T follicular helper cell (primary cell): Measurements from ENCODE around the gene PLCB1.

Experiments
- DNase-seq: peaks from one replicate; pipeline ENCODE4 v3.0.0-alpha.2; 2020; ENCODE audit warnings: low read depth

Gene PLCB1

GRCh38 chr20:8891039-8891438, 759.0 kb downstream of the PLCB1 start:
- no peak for DNase-seq

GRCh38 chr20:8895472-8895871, 763.4 kb downstream of the PLCB1 start:
- no peak for DNase-seq

GRCh38 chr20:8898823-8899222, 766.8 kb downstream of the PLCB1 start:
- DNase-seq = no peak

- DNase-seq = no peak
Observed at GRCh38 chr20:8901237-8902025, 769.4 kb downstream of the PLCB1 start.

- no peak for DNase-seq
Observed at GRCh38 chr20:8903655-8904605, 771.9 kb downstream of the PLCB1 start.

GRCh38 chr20:8909596-8909995, 777.5 kb downstream of the PLCB1 start:
- DNase-seq = no peak

GRCh38 chr20:8912096-8912495, 780.0 kb downstream of the PLCB1 start:
- DNase-seq = no peak

- no peak for DNase-seq
Observed at GRCh38 chr20:8912731-8913130, 780.7 kb downstream of the PLCB1 start.

GRCh38 chr20:8913456-8913855, 781.4 kb downstream of the PLCB1 start:
- no peak for DNase-seq

- DNase-seq = no peak
Observed at GRCh38 chr20:8914421-8914820, 782.4 kb downstream of the PLCB1 start.

- no peak for DNase-seq
Observed at GRCh38 chr20:8917084-8917483, 785.0 kb downstream of the PLCB1 start.

- no peak for DNase-seq
Observed at GRCh38 chr20:8918145-8918544, 786.1 kb downstream of the PLCB1 start.

- no peak for DNase-seq
Observed at GRCh38 chr20:8924539-8924938, 792.5 kb downstream of the PLCB1 start.

- no peak for DNase-seq
Observed at GRCh38 chr20:8930726-8931125, 798.7 kb downstream of the PLCB1 start.

- DNase-seq = no peak
Observed at GRCh38 chr20:8932192-8933165, 800.4 kb downstream of the PLCB1 start.

- DNase-seq = no peak
Observed at GRCh38 chr20:8933381-8933807, 801.3 kb downstream of the PLCB1 start.

- DNase-seq = no peak
Observed at GRCh38 chr20:8934362-8934761, 802.3 kb downstream of the PLCB1 start.
